Activated naive CD8-positive, alpha-beta T cell treated with anti-CD3 and anti-CD28 coated beads, Interleukin-2, amount 50 U/mL, for 24 hours (primary cell): ENCODE results near the gene SERPINB8.
"Not testable (repeated sequence)": the region's sequence is repeated elsewhere in the genome, so short reads cannot be mapped to it uniquely, and the experiment has no call there.

ENCODE experiments used
- ATAC-seq: fragments of 150-1000 bp; cut with Tn5 transposase; one replicate; pipeline ENCODE4 v1.10.0; 2021
- DNase-seq: peaks from one replicate; pipeline ENCODE4 v3.0.0; 2021
- H3K27ac Mint-ChIP-seq: one replicate; pipeline ENCODE4 v1.8.0; 2021; ENCODE audit warnings: mild to moderate bottlenecking, mixed read lengths
- H3K27me3 Mint-ChIP-seq: one replicate; pipeline ENCODE4 v1.8.0; 2021; ENCODE audit warnings: mixed read lengths
- H3K36me3 Mint-ChIP-seq: one replicate; pipeline ENCODE4 v1.8.0; 2021; ENCODE audit warnings: low read depth, mixed read lengths
- H3K4me1 Mint-ChIP-seq: one replicate; pipeline ENCODE4 v1.8.0; 2021; ENCODE audit warnings: mixed read lengths
- H3K4me3 Mint-ChIP-seq: one replicate; pipeline ENCODE4 v1.8.0; 2021; ENCODE audit warnings: mild to moderate bottlenecking, moderate library complexity, mixed read lengths
- H3K9me3 Mint-ChIP-seq: one replicate; pipeline ENCODE4 v1.8.0; 2021; ENCODE audit warnings: mixed read lengths

The SERPINB8 gene, protein sequence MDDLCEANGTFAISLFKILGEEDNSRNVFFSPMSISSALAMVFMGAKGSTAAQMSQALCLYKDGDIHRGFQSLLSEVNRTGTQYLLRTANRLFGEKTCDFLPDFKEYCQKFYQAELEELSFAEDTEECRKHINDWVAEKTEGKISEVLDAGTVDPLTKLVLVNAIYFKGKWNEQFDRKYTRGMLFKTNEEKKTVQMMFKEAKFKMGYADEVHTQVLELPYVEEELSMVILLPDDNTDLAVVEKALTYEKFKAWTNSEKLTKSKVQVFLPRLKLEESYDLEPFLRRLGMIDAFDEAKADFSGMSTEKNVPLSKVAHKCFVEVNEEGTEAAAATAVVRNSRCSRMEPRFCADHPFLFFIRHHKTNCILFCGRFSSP

DNA sequence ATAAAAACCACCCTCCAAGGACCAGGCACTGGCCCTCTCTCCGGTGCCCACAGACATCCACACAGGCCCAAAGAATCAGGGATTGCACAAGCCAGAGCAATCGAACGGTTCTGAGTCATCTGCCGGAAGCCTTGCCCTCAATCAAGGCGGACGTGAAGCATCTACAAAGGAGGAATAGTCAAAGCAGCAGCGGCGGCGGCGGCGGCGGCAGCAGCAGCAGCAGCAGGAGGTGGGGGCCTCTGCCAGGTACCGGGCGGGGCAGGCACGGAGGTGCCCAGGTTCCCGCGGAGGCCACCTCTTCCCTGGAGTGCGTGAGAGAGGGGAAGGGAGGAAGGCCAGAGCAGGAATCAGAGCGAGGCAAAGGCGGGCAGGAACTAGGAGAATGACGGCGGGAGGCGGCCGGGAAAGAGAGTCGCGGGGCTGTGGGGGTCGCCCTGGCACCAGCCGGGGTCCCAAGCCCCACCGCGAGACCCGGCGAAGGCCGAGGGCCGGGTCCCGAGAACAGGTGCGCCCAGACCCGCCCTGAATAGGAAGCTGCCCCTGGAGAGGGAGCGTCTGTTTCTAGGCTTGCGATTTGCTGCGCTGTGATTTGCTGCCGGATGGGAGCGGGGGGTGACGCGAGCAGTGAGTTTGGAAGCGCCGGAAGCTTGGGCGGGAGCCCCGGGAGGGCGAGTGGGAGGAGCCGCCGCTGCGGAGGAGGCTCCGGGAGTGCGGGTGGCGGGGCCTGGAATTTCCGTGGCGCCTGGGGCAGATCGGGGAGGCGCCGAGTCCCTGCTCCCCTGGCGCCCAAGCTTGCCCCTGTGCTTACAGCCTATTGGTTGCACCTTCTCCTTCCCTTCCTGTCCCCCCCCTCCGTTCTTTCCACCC, at the start of gene SERPINB8:
SERPINB8 (plus strand) TSS at position 140 of the 867 bp plus-strand sequence. CDS start 8,228 bp downstream, outside the sequence.
- Mint-ChIP-seq H3K36me3 (peaks cover 3% of the 10 kb centered on the region), H3K9me3 (no peaks in the 10 kb centered on the region), H3K27ac (peak within 1 kb of the TSS; percentile 93), H3K4me1 (peaks cover 52% of the 10 kb centered on the region), H3K4me3 (peak within 1 kb of the TSS; percentile 88), H3K27me3 (no peaks in the 10 kb centered on the region)
- DNase-seq: peak; percentile 82
- peak; percentile 92 for ATAC-seq

DNA sequence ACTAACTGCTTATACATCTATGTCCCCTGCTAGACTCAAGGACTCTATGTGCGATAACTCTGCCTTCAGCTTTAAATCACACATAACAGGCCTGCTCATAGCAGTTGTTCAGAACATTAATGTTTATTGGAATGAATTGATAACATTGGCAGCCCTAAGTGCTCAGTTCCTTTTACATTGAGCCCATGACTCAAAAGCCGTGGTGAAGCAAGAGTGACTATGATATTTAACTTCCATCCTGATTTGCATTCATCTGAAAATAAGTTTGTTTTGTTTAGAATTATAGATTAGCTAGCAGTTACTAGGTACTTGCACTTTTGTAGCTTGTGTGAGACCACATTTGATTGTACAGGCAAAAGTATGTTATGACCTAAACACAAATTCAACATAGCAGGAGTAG, 47.8 kb upstream of the SERPINB8 start:
- no peaks in the 10 kb centered on the region for H3K4me1 Mint-ChIP-seq
- H3K4me3 Mint-ChIP-seq: no peak overlapping the region
- DNase-seq: no peak
- no peak overlapping the region for H3K27ac Mint-ChIP-seq
- H3K36me3 Mint-ChIP-seq: no peaks in the 10 kb centered on the region
- peaks cover 22% of the 10 kb centered on the region for H3K27me3 Mint-ChIP-seq
- no peaks in the 10 kb centered on the region for H3K9me3 Mint-ChIP-seq
- no peak for ATAC-seq

DNA sequence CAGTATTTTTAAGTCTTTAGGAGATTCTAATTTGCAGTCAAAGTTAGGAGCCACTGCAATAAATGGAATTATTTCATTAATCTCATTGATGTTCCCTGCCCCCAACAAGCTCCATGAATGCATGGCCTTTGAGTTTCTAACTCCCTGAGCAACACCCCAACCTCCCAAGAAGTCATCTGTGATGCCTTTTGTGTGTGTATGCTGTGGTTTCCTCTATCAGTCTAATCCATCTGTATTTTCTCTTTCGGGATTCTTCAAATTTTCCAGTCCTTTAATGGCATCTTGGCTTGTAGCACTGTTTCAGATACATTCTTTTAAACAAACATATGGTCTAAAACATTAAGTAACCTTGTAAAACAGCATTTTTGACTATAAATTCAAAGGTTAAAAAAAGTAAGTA, 45.3 kb upstream of the SERPINB8 start:
- Mint-ChIP-seq H3K4me1 (no peaks in the 10 kb centered on the region), H3K9me3 (no peaks in the 10 kb centered on the region), H3K4me3 (no peak overlapping the region), H3K36me3 (no peaks in the 10 kb centered on the region), H3K27ac (no peak overlapping the region), H3K27me3 (peaks cover 23% of the 10 kb centered on the region)
- ATAC-seq: no peak
- DNase-seq: no peak

DNA sequence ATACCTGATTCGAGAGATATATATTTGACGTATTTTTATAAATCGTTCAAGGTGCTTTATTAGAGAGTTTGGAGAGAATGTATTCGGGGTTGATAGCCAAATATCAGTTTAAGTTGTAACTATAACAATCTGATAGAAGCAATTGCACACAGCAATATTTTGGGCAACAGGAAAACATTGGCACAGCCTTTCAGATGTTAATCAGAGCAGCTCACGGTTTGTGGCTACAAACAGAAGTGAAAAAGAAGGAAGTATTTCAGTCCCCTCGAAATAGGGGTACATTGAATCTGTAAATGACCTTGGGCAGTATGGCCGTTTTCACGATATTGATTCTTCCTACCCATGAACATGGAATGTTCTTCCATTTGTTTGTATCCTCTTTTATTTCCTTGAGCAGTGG, 41.5 kb upstream of the SERPINB8 start:
- H3K27me3 Mint-ChIP-seq: peaks cover 26% of the 10 kb centered on the region
- ATAC-seq: no peak
- H3K9me3 Mint-ChIP-seq: no peaks in the 10 kb centered on the region
- no peak for DNase-seq
- H3K36me3 Mint-ChIP-seq: no peaks in the 10 kb centered on the region
- H3K4me1 Mint-ChIP-seq: no peaks in the 10 kb centered on the region
- H3K27ac Mint-ChIP-seq: no peak overlapping the region
- H3K4me3 Mint-ChIP-seq: no peak overlapping the region

DNA sequence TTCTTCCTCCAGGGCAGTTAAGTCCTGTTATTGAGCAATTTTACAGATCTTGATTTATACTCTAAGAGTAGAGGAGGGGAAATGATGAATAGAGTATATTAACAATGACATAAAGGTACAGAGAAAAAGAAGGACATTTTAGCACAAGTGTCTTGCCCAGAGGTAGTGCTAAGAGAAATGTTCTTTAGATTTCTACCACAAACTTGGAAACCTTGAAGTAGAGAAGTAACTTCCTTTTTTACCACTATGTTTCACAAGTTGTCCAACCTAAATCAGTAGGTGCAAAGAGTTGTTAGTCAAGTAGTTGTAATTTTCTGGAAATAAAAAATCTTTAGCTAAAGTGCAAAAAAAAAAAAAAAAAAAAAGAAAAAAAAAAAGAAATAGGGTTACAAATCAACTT, 40.5 kb upstream of the SERPINB8 start:
- H3K4me3 Mint-ChIP-seq, H3K27ac Mint-ChIP-seq, DNase-seq, ATAC-seq, H3K4me1 Mint-ChIP-seq, H3K9me3 Mint-ChIP-seq, H3K36me3 Mint-ChIP-seq: not testable (repeated sequence)
- peaks cover 26% of the 10 kb centered on the region for H3K27me3 Mint-ChIP-seq

DNA sequence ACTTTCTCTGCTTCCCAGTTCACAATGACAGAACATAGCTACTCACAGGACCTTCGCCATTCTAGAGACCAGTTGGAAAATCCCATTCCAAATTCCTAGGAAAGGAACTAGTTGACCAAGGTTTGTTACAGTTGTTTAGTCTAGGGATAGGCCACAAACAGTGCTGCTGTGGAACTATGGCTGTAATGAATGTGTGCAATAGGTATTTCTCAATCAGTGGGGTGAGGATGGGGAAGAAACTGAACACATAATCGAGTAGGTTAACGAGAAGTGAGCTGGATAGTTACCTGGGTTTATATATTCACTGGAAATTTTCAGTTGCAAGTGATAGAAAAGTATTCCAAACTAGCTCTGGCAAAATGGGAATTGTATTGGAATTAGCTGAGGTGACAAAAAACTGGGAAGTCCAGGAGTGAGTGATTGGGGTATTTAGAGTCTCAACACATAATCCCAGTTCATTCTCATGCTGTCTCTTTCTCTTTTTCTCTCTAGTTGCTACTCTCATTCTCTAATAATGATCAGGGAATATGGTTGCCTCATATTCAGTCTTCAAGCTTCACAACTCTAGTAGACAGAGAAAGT, 39.0 kb upstream of the SERPINB8 start:
- H3K27ac Mint-ChIP-seq: no peak overlapping the region
- peaks cover 33% of the 10 kb centered on the region for H3K27me3 Mint-ChIP-seq
- no peaks in the 10 kb centered on the region for H3K9me3 Mint-ChIP-seq
- no peak for DNase-seq
- no peaks in the 10 kb centered on the region for H3K4me1 Mint-ChIP-seq
- H3K4me3 Mint-ChIP-seq: no peak overlapping the region
- no peak for ATAC-seq
- no peaks in the 10 kb centered on the region for H3K36me3 Mint-ChIP-seq

DNA sequence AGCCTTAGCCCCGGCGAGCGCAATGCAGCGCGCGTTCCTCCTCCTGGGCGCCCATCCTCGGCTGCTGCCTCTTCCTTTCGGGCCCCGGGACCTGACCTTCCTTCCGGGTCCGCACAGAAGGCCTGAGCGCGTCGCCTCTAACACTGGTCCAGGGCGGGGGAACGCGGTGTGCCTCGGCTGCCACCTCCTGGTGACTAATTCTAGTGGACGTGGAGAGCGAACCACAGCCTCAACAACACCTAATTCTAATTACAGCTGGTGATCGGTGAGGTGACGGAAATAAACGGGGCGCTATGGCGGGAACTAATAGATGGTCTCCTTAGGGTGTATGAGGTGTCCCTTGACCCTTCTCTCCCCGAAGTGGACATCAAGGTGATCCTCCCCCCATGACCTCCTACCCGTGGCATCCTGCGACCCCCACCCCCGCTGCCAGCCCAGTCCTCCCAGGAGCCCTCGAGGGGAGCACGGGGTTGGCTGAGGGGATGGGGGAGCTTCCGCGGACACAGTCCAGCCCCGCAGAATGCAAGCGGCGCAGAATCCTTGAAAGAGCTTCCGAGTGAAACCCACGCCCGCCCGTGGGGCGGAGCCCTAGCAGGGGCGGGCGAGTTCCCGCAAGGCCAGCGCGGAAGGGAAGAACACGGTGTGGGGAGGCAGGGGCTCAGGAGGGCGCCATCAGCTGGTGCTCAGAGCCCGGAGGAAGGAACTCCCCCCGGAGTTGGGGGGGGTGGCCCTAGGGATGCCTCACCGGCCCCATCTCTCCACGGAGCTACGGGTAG, 33.5 kb upstream of the SERPINB8 start:
- Mint-ChIP-seq H3K36me3 (no peaks in the 10 kb centered on the region), H3K27ac (no peak overlapping the region), H3K4me3 (peak overlapping the region; percentile 67), H3K27me3 (peaks cover 20% of the 10 kb centered on the region), H3K4me1 (no peaks in the 10 kb centered on the region), H3K9me3 (no peaks in the 10 kb centered on the region)
- DNase-seq (peak; percentile 74), ATAC-seq (peak; percentile 97)

DNA sequence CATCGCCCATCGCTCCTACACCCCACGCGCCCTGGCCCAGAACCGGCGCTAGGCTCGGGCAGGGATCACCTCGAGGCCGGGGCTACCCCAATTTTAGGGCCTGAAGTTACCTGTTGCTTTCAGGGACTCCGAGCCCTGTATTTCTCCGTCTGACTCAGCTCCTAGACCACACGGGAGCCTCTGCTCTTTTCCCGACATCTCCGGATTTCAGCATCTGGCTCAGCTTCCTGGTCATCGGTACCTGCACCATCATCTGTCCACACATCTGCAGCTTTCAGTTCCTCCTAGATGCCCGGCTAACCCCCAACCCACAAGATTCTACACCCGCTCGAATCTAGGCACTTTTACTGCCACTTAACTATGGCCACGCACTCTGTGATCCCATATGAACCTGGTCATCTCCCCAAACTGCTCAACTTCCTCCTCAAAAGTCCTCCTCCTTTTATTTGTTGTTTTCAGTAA, 32.9 kb upstream of the SERPINB8 start:
- DNase-seq (no peak), ATAC-seq (no peak)
- H3K9me3 Mint-ChIP-seq: no peaks in the 10 kb centered on the region
- H3K4me3 Mint-ChIP-seq: no peak overlapping the region
- no peaks in the 10 kb centered on the region for H3K4me1 Mint-ChIP-seq
- H3K27me3 Mint-ChIP-seq: peaks cover 24% of the 10 kb centered on the region
- H3K27ac Mint-ChIP-seq: no peak overlapping the region
- H3K36me3 Mint-ChIP-seq: no peaks in the 10 kb centered on the region

DNA sequence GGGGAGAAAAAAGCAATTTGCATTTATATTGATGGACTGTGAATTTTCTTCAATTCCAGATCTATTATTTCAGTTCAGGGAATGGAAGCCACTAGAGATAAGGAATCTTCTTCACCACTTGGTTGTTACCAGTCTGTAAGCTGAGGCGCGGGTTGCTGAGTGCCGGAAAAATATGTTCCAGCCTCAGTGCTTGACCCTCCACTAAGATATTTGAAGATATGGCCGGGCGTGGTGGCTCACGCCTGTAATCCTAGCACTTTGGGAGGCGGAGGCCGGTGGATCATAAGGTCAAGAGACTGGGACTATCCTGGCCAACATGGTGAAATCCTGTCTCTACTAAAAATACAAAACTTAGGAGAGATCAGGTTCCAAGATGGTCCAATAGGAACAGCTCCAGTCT, 29.9 kb upstream of the SERPINB8 start:
- Mint-ChIP-seq H3K4me3 (no peak overlapping the region), H3K27me3 (peaks cover 39% of the 10 kb centered on the region), H3K4me1 (no peaks in the 10 kb centered on the region), H3K27ac (no peak overlapping the region), H3K9me3 (no peaks in the 10 kb centered on the region), H3K36me3 (no peaks in the 10 kb centered on the region)
- ATAC-seq: no peak
- DNase-seq: no peak

DNA sequence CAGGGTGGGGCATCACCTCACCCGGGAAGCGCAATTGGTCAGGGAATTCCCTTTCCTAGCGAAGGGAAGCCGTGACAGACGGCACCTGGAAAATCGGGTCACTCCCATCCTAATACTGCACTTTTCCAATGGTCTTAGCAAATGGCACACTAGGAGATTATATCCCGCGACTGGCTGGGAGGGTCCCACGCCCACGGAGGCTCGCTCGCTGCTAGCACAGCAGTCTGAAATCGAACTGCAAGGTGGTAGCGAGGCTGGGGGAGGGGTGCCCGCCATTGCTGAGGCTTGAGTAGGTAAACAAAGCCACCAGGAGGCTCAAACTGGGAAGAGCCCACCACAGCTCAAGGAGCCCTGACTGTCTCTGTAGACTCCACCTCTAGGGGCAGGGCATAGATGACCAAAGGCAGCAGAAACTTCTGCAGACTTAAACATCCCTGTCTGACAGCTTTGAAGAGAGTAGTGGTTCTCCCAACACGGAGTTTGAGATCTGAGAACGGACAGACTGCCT, 29.3 kb upstream of the SERPINB8 start:
- ATAC-seq, H3K4me3 Mint-ChIP-seq, H3K9me3 Mint-ChIP-seq, H3K36me3 Mint-ChIP-seq, H3K4me1 Mint-ChIP-seq, DNase-seq, H3K27ac Mint-ChIP-seq: not testable (repeated sequence)
- H3K27me3 Mint-ChIP-seq: peaks cover 41% of the 10 kb centered on the region

DNA sequence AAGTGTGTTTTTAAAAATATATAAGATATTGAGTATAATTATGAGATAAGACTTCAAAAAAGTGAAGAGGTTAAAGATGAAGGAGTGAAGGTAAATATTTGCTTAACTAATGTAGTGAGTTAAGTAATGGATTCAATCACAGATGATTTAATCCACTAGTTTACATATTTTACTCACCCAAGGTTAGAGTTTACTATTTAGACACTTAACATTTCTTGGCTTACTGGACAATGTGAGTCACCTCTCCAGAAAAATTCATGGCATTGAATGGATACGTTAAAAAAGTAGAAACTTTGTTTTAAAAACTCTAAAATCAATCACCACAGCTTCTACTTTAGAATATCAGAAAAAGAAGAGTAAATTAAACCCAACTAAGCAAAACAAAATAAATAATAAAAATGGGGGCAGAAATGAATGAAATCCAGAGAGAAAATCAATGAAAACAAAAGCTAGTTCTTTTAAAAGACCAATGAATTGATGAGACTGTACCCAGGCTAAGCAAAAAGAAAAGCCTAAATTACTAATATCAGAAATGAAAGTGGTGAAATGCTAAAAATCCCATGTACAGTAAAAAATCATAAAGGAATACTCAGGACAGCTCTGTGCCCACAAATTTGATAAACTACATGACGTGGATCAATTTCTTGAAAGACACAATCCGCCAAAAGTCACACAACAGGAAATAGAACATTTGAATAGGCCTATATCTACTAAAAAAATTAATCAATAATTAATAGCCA, 22.7 kb upstream of the SERPINB8 start:
- DNase-seq (no peak), ATAC-seq (no peak)
- peaks cover 42% of the 10 kb centered on the region for H3K4me1 Mint-ChIP-seq
- H3K9me3 Mint-ChIP-seq: peaks cover 6% of the 10 kb centered on the region
- peaks cover 5% of the 10 kb centered on the region for H3K36me3 Mint-ChIP-seq
- no peak overlapping the region for H3K4me3 Mint-ChIP-seq
- peaks cover 57% of the 10 kb centered on the region for H3K27me3 Mint-ChIP-seq
- no peak overlapping the region for H3K27ac Mint-ChIP-seq

DNA sequence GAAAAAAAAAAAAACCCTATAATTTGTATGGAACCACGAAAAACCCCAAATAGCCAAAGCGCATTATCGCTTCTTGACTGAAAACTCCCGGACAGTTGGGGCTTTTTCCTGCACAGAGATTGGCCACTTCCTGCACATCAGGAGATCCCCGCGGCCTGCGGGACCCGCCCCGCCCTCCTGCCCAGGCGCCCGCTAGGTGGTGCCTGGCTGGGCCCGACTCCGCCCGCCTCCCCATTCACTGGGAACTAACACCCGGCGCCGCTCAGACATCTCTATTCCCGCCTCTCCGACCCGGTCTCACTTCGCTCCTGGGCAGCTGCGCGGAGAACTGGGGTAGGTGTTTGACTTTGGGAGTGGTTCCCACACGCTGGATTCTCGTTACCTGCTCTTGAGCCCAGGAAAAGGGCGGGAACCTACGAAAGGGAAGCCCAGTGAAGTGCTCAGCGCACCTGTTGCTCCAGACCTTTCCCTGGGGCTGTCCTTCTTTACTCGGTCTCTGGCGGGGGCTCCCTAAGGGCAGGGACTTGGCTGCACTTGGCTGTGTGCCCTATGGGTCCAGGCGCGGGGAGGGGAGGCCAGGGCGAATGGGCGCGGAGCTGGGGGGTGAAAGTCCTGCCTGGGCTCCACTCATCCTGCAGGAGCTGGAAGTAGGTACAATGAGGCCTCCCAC, 20.7 kb upstream of the SERPINB8 start, which contains the start of gene HMSD:
HMSD (plus strand) TSS at position 234 of the 670 bp plus-strand sequence. CDS start 4,155 bp downstream, outside the sequence.
- peak; percentile 89 for ATAC-seq
- H3K27me3 Mint-ChIP-seq: peaks cover 39% of the 10 kb centered on the region
- H3K4me1 Mint-ChIP-seq: peaks cover 45% of the 10 kb centered on the region
- H3K27ac Mint-ChIP-seq: peak within 1 kb of the TSS; percentile 46
- H3K36me3 Mint-ChIP-seq: peaks cover 5% of the 10 kb centered on the region
- DNase-seq: peak; percentile 70
- H3K9me3 Mint-ChIP-seq: peaks cover 6% of the 10 kb centered on the region
- peak within 1 kb of the TSS; percentile 75 for H3K4me3 Mint-ChIP-seq

DNA sequence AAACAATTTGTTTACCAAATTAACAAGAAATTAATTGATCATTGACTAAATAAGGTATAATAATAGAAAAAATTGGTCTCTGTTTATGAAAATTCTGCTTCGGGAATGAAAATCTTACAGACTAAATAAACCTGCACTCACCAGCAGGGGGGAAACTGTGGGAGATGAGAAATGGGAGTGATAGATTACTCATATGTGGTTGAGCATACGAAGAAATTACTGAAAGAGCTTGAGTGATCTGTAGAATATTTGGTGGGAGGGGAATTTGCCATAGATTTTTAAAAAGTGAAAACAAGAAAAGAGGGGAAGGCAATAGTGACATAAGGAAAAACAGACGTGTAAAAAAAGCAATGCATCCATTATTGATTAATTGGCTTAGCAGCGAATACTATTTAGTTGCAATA, 18.6 kb upstream of the SERPINB8 start:
- DNase-seq (peak; percentile 25), ATAC-seq (peak; percentile 77)
- peaks cover 47% of the 10 kb centered on the region for H3K4me1 Mint-ChIP-seq
- H3K4me3 Mint-ChIP-seq: peak overlapping the region; percentile 58
- H3K9me3 Mint-ChIP-seq: peaks cover 6% of the 10 kb centered on the region
- H3K36me3 Mint-ChIP-seq: peaks cover 10% of the 10 kb centered on the region
- peak overlapping the region; percentile 38 for H3K27ac Mint-ChIP-seq
- peaks cover 32% of the 10 kb centered on the region for H3K27me3 Mint-ChIP-seq
